Ovary (tissue), 3 donors: ENCODE measurements around the gene CPN2.

Experiments
- EP300 ChIP-seq: sonication (generic); formaldehyde crosslinking; IDR thresholded peaks from one replicate; pipeline ENCODE4 v1.6.1; 2017; ENCODE audit warnings: antibody characterized with exemption
- POLR2A ChIP-seq: fragments of 450-650 bp; IDR thresholded peaks from one replicate; pipeline ENCODE4 v1.6.1; 2017; ENCODE audit warnings: antibody characterized with exemption, mild to moderate bottlenecking, moderate library complexity
- TF ChIP-seq, protein P1 (sequence below), 3 donors: fragments of 450-650 bp in 2 of 3; fragments of 200-600 bp in 1 of 3; IDR thresholded peaks; one replicate each; pipeline versions ENCODE4 v1.5.1 to v1.8.0; 2016 to 2022; ENCODE audit warnings: antibody characterized with exemption in 3 of 3, mild to moderate bottlenecking in 1 of 3
- donor health status: DM: no; HTN: no; CAD: no.

DNA sequence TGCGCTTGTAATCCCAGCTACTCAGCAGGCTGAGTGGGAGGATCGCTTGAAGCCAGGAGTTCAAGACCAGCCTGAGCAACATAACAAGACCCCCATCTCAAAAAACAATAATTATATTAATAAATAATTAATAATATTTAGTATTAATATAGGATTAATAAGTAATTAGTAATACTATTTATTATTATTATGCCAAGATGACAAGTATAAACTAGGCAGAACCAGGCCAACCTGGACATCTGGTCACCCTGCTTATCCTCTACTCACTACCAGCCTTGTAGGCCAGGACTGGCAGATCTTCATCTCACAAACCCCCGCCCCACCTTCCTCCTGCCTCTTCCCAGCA, 429 bp downstream of the CPN2 start:
- TF ChIP-seq, protein P1, sequence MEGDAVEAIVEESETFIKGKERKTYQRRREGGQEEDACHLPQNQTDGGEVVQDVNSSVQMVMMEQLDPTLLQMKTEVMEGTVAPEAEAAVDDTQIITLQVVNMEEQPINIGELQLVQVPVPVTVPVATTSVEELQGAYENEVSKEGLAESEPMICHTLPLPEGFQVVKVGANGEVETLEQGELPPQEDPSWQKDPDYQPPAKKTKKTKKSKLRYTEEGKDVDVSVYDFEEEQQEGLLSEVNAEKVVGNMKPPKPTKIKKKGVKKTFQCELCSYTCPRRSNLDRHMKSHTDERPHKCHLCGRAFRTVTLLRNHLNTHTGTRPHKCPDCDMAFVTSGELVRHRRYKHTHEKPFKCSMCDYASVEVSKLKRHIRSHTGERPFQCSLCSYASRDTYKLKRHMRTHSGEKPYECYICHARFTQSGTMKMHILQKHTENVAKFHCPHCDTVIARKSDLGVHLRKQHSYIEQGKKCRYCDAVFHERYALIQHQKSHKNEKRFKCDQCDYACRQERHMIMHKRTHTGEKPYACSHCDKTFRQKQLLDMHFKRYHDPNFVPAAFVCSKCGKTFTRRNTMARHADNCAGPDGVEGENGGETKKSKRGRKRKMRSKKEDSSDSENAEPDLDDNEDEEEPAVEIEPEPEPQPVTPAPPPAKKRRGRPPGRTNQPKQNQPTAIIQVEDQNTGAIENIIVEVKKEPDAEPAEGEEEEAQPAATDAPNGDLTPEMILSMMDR (IDR thresholded peaks at IDR 0.05) = no peak
- TF ChIP-seq POLR2A (no peak), EP300 (no peak)
